Immature natural killer cell (primary cell): ENCODE data around the gene IFI16. TPM values are rescaled to one million over a fixed set of nuclear protein-coding genes. Genes with fewer than 3 reads are reported as not detected.
A peak's percentile ranks its signal among the peaks of the same experiment; 100 is the strongest.
"Not testable (repeated sequence)": the region's sequence is repeated elsewhere in the genome, so short reads cannot be mapped to it uniquely, and the experiment has no call there.

Experiments
- DNase-seq, 3 donors: peaks; one replicate each; pipeline ENCODE4 v3.0.0; 2022; ENCODE audit warnings: mixed read lengths in 1 of 3
- H3K27ac Mint-ChIP-seq, 6 donors: one replicate each; pipeline ENCODE4 v1.8.0; 2020; ENCODE audit warnings: mixed read lengths in 6 of 6, mild to moderate bottlenecking in 5 of 6, inconsistent platforms in 4 of 6, moderate library complexity in 3 of 6
- H3K27me3 Mint-ChIP-seq, 3 donors: one replicate each; pipeline ENCODE4 v1.8.0; 2020 to 2021; ENCODE audit warnings: low read depth in 3 of 3, mild to moderate bottlenecking in 3 of 3, mixed read lengths in 3 of 3, moderate library complexity in 3 of 3, inconsistent platforms in 1 of 3
- H3K36me3 Mint-ChIP-seq, 3 donors: one replicate each; pipeline ENCODE4 v1.8.0; 2020; ENCODE audit warnings: mixed read lengths in 3 of 3, inconsistent platforms in 2 of 3, mild to moderate bottlenecking in 2 of 3
- H3K4me1 Mint-ChIP-seq, 2 donors: one replicate each; pipeline ENCODE4 v1.8.0; 2020; ENCODE audit warnings: inconsistent platforms in 2 of 2, mild to moderate bottlenecking in 2 of 2, mixed read lengths in 2 of 2, moderate library complexity in 1 of 2
- H3K4me3 Mint-ChIP-seq, 5 donors: one replicate each; pipeline ENCODE4 v1.8.0; 2020; ENCODE audit warnings: mild to moderate bottlenecking in 5 of 5, mixed read lengths in 5 of 5, inconsistent platforms in 3 of 5, moderate library complexity in 3 of 5
- H3K9me3 Mint-ChIP-seq, 6 donors: one replicate each; pipeline ENCODE4 v1.8.0; 2020; ENCODE audit warnings: mild to moderate bottlenecking in 6 of 6, mixed read lengths in 6 of 6, inconsistent platforms in 4 of 6, moderate library complexity in 3 of 6
- polyA plus RNA-seq, 3 donors: library from polyadenylated mRNA; unstranded; fragments of 300-500 nt; fragmentation: Illumina TruSeq; gene quantifications; one replicate each; pipeline ENCODE4 v1.2.3, GENCODE V29; 2021

IFI16 gene
- polyA plus RNA-seq, 3 donors from 2014 or later = 78.8 to 205 (median 80.3) TPM

DNA sequence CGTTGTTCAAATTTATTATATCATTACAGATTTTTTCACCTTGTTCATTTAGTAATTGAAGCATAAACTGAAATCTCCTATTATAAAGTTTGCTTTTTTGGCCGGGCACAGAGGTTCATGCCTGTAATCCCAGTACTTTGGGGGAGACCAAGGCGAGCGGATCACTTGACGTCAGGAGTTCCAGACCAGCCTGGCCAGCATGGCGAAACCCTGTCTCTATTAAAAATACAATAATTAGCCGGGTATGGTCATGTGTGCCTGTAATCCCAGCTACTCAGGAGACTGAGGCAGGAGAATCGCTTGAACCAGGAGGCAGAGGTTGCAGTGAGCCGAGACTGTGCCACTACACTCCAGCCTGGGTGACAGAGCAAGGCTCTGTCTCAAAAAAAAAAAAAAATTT is 1.3 kb downstream of the IFI16 start:
- peaks cover 74 to 85% of the 10 kb centered on the region in 2 donors for H3K4me1 Mint-ChIP-seq
- peak overlapping the region; percentile 89 to 97 (median 97) for H3K4me3 Mint-ChIP-seq
- peaks cover 31 to 44% (median 32%) of the 10 kb centered on the region in 3 donors for H3K36me3 Mint-ChIP-seq
- not testable (repeated sequence) for H3K9me3 Mint-ChIP-seq
- DNase-seq = peak in 1 of 3 donors; percentile 5
- H3K27ac Mint-ChIP-seq = peak overlapping the region; percentile 93 to 100 (median 96)
- peaks cover 0 to 12% (median 9%) of the 10 kb centered on the region in 3 donors for H3K27me3 Mint-ChIP-seq

DNA sequence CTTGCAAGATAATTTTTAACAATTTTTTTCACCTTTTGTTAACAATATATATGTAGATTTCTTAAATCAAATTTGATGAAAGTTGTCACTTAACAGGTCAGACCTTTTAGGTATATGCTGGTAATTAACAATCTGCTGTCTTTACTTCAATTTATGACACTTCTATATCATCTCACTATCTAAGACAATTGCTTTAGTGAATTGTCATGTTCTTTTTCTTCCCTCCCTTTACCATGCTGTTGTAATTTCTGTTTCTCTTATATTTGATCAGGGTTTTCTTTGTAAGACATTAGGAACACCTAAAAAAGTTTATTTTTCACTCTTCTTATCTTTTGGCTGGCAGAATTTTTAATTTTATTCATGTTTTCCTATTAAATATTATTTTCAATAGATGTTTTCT is 2.0 kb downstream of the IFI16 start:
- no peaks in the 10 kb centered on the region for H3K9me3 Mint-ChIP-seq
- H3K27me3 Mint-ChIP-seq = peaks cover 0 to 12% (median 7%) of the 10 kb centered on the region in 3 donors
- H3K36me3 Mint-ChIP-seq = peaks cover 34 to 51% (median 34%) of the 10 kb centered on the region in 3 donors
- peaks cover 75 to 85% of the 10 kb centered on the region in 2 donors for H3K4me1 Mint-ChIP-seq
- H3K27ac Mint-ChIP-seq = peak overlapping the region; percentile 79 to 98 (median 90)
- peak overlapping the region; percentile 88 to 97 (median 92) for H3K4me3 Mint-ChIP-seq
- DNase-seq = peak in 2 of 3 donors; percentile 23 to 28

DNA sequence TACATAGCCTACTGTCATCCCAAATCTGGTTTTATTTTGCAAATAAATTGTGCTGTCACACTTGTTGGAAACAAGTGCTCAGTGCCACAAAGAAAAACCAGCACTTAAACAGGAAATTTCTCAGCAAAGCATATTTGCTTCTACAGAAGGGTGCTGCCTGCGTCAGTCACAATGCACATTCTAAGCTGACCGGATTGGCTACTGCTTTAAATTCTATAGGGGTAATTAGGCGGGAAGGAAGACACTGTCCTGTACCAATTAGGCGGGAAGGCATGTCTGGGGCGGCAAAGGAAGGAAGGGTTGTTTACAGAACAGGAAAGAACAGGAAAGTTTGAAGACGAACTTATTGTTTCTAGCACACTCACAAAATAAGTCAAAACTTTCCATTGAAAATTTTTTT is 2.8 kb downstream of the IFI16 start:
- Mint-ChIP-seq H3K36me3 (peaks cover 37 to 56% (median 38%) of the 10 kb centered on the region in 3 donors), H3K4me1 (peaks cover 72 to 82% of the 10 kb centered on the region in 2 donors), H3K9me3 (no peaks in the 10 kb centered on the region), H3K27ac (peak overlapping the region; percentile 89 to 98 (median 94)), H3K4me3 (peak overlapping the region; percentile 88 to 97 (median 92)), H3K27me3 (peaks cover 0 to 12% (median 7%) of the 10 kb centered on the region in 3 donors)
- DNase-seq = peak; percentile 52 to 64 (median 60)

DNA sequence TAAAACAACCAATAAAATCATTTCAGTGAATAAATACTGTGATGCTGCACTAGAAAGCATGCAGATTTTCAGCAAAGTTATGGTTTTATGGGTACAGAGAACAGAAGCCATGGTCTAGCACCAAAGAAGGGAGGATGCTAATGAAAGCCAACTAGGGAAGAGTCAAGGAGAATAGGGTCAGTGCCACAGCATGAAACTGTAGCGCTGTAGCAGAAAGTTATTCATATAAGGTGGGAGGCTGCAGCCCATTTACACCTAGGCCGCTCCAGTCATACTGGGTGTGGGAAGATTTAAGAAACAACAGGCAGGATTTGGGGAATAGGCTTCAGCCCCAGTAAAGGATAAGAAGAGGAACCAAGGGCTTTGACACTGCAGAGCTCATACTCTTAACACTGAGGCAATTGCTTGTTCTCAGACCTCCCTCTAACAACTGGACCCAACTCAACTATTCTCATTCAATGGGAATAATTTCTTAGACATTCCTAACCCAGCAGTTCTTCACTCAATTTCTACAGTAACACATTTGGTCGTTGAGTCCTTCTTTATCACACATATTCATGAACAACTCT is 4.4 kb downstream of the IFI16 start:
- Mint-ChIP-seq H3K9me3 (no peaks in the 10 kb centered on the region), H3K27me3 (peaks cover 0 to 7% (median 6%) of the 10 kb centered on the region in 3 donors), H3K4me1 (peaks cover 73 to 82% of the 10 kb centered on the region in 2 donors), H3K27ac (peak overlapping the region; percentile 89 to 98 (median 94)), H3K4me3 (peak overlapping the region; percentile 88 to 97 (median 92)), H3K36me3 (peaks cover 37 to 65% (median 48%) of the 10 kb centered on the region in 3 donors)
- no peak for DNase-seq

- H3K4me3 Mint-ChIP-seq = peak overlapping the region; percentile 88 to 97 (median 92)
- H3K27me3 Mint-ChIP-seq = peaks cover 0 to 6% (median 5%) of the 10 kb centered on the region in 3 donors
- H3K4me1 Mint-ChIP-seq = peaks cover 71 to 82% of the 10 kb centered on the region in 2 donors
- H3K27ac Mint-ChIP-seq = peak overlapping the region; percentile 89 to 98 (median 94)
- H3K36me3 Mint-ChIP-seq = peaks cover 37 to 70% (median 48%) of the 10 kb centered on the region in 3 donors
- DNase-seq = no peak
- H3K9me3 Mint-ChIP-seq = no peaks in the 10 kb centered on the region
Measured at GRCh38 chr1:159014851-159015250, 5.1 kb downstream of the IFI16 start.

- Mint-ChIP-seq H3K9me3 (no peaks in the 10 kb centered on the region), H3K36me3 (peaks cover 38 to 70% (median 43%) of the 10 kb centered on the region in 3 donors), H3K27ac (peak overlapping the region; percentile 88 to 96 (median 92)), H3K4me3 (peak overlapping the region; percentile 77 to 97 (median 84)), H3K27me3 (peaks cover 0 to 3% (median 3%) of the 10 kb centered on the region in 3 donors), H3K4me1 (peaks cover 77 to 88% of the 10 kb centered on the region in 2 donors)
- DNase-seq = peak; percentile 56 to 64 (median 61)
Measured at GRCh38 chr1:159015440-159015909, 5.8 kb downstream of the IFI16 start.

- peaks cover 16 to 56% (median 38%) of the 10 kb centered on the region in 3 donors for H3K36me3 Mint-ChIP-seq
- no peak for DNase-seq
- peaks cover 84 to 97% of the 10 kb centered on the region in 2 donors for H3K4me1 Mint-ChIP-seq
- H3K27me3 Mint-ChIP-seq = peaks cover 0 to 1% (median 0%) of the 10 kb centered on the region in 3 donors
- H3K9me3 Mint-ChIP-seq = no peaks in the 10 kb centered on the region
- H3K27ac Mint-ChIP-seq = peak overlapping the region in 5 of 6 donors; percentile 7 to 89 (median 75)
- peak overlapping the region in 1 of 5 donors; percentile 59 for H3K4me3 Mint-ChIP-seq
Measured at GRCh38 chr1:159023723-159024122, 14.0 kb downstream of the IFI16 start.

DNA sequence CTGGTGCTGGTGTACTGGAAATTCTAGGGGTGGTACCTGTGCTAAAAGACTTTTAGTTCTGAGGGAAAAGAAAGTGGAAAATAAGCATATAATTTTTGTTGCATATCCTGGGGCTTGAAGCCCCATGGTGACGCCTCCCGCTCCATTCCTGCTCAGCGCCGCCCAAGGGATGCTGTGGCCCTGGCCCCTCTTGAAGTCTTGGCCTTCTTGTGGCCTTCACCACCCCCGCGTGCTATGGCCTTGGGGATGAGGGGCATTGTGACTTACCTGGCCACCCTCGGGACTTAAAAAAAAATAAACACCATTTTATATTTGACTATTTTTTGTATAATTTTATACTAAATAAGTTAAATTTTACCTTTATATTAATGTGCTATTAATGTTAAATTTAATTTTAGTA is 15.3 kb downstream of the IFI16 start:
- DNase-seq = no peak
- Mint-ChIP-seq H3K4me1 (peaks cover 86 to 97% of the 10 kb centered on the region in 2 donors), H3K27me3 (peaks cover 0 to 1% (median 0%) of the 10 kb centered on the region in 3 donors), H3K36me3 (peaks cover 26 to 60% (median 48%) of the 10 kb centered on the region in 3 donors), H3K9me3 (no peaks in the 10 kb centered on the region), H3K4me3 (peak overlapping the region in 2 of 5 donors; percentile 11 to 38), H3K27ac (peak overlapping the region in 4 of 6 donors; percentile 37 to 75 (median 50))

DNA sequence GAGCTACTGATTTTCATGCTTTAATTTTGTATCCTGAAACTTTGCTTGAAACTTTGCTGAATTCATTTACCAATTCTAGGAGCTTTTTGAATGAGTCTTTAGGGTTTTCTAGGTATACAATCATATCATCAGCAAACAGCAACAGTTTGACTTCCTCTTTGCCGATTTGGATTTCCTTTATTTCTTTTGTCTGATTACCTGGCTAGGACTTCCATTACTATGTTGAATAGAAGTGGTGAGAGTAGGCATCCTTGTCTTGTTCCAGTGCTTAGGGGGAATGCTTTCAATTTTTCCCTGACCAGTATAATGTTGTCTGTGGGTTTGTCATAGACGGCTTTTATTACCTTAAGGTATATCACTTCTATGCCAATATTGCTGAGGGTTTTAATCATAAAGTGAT is 17.1 kb downstream of the IFI16 start:
- H3K27me3 Mint-ChIP-seq, H3K9me3 Mint-ChIP-seq, DNase-seq: not testable (repeated sequence)
- Mint-ChIP-seq H3K36me3 (peaks cover 32 to 59% (median 42%) of the 10 kb centered on the region in 3 donors), H3K4me3 (peak overlapping the region; percentile 42 to 80 (median 72)), H3K27ac (peak overlapping the region; percentile 42 to 87 (median 55)), H3K4me1 (peaks cover 84 to 98% of the 10 kb centered on the region in 2 donors)

DNA sequence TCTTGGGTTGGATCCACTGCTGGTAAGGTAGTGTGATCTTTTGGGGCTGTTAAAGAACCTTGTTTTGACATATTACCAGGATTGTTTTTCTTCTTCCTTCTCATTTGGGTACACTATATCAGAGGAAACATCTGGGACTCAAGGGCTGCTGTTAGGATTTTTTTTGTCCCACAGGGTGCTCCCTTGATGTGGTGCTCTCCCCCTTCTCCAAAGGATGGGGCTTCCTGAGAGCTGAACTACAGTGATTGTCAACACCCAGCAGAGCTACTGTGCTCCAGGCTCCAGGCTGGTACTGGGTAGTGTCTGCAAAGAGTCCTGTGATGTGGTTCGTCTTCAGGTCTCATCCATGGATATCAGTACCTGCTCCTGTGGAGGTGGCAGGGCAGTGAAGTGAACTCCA is 20.6 kb downstream of the IFI16 start:
- H3K27ac Mint-ChIP-seq = peak overlapping the region; percentile 47 to 78 (median 62)
- peaks cover 81 to 98% of the 10 kb centered on the region in 2 donors for H3K4me1 Mint-ChIP-seq
- H3K4me3 Mint-ChIP-seq = peak overlapping the region in 3 of 5 donors; percentile 33 to 39 (median 39)
- peaks cover 49 to 74% (median 53%) of the 10 kb centered on the region in 3 donors for H3K36me3 Mint-ChIP-seq
- H3K9me3 Mint-ChIP-seq = no peaks in the 10 kb centered on the region
- no peak for DNase-seq
- peaks cover 0 to 1% (median 0%) of the 10 kb centered on the region in 3 donors for H3K27me3 Mint-ChIP-seq

- H3K4me1 Mint-ChIP-seq = peaks cover 79 to 98% of the 10 kb centered on the region in 2 donors
- no peak for DNase-seq
- H3K4me3 Mint-ChIP-seq = peak overlapping the region in 1 of 5 donors; percentile 11
- peaks cover 44 to 75% (median 60%) of the 10 kb centered on the region in 3 donors for H3K36me3 Mint-ChIP-seq
- H3K9me3 Mint-ChIP-seq = no peaks in the 10 kb centered on the region
- H3K27ac Mint-ChIP-seq = peak overlapping the region; percentile 37 to 76 (median 56)
- no peaks in the 10 kb centered on the region for H3K27me3 Mint-ChIP-seq
Measured at GRCh38 chr1:159030877-159031447, 21.3 kb downstream of the IFI16 start.

DNA sequence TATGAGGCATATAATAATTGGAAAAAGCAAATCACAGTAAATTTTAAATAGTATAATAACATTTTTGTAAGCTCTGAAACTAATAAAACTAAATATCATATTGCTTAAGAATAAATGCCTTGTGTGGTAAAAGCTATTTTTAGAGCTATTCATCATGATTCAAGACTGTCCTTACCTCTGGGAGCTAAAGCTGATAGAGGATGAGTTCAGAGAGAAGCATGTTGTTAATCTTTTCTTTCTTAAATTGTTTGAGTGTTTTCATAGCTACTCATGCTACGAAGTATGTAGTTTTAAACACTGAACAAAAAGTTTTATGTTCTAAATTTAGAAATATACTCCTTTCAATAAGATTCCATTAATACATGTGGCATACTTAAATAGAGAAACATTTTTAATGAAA is 30.5 kb downstream of the IFI16 start:
- DNase-seq = no peak
- Mint-ChIP-seq H3K4me1 (peaks cover 42 to 90% of the 10 kb centered on the region in 2 donors), H3K27ac (peak overlapping the region in 3 of 6 donors; percentile 29 to 78 (median 55)), H3K4me3 (no peak overlapping the region), H3K9me3 (no peaks in the 10 kb centered on the region), H3K27me3 (peaks cover 0 to 2% (median 0%) of the 10 kb centered on the region in 3 donors), H3K36me3 (peaks cover 9 to 61% (median 37%) of the 10 kb centered on the region in 3 donors)

- Mint-ChIP-seq H3K4me1 (peaks cover 40 to 90% of the 10 kb centered on the region in 2 donors), H3K36me3 (peaks cover 9 to 58% (median 31%) of the 10 kb centered on the region in 3 donors)
- DNase-seq = no peak
Measured at GRCh38 chr1:159040893-159041724, 31.4 kb downstream of the IFI16 start.

More at GRCh38 chr1:159040893-159041724, 31.4 kb downstream of the IFI16 start:
- Mint-ChIP-seq H3K4me3 (no peak overlapping the region), H3K27me3 (peaks cover 0 to 2% (median 0%) of the 10 kb centered on the region in 3 donors), H3K9me3 (no peaks in the 10 kb centered on the region), H3K27ac (peak overlapping the region; percentile 4 to 85 (median 62))
